GM21515 (cell line): Measurements from ENCODE around the gene MAP2K7.

Source experiments
- ATAC-seq: cut with Tn5 transposase; IDR thresholded peaks from one replicate; pipeline ENCODE4 v1.9.1; 2021; ENCODE audit not compliant: unreplicated experiment

MAP2K7 gene

GRCh38 chr19:7866399-7867091, 37.1 kb upstream of the MAP2K7 start:
- ATAC-seq: no peak

GRCh38 chr19:7867092-7867844, 36.4 kb upstream of the MAP2K7 start:
- ATAC-seq: no peak

GRCh38 chr19:7868326-7868670, 35.4 kb upstream of the MAP2K7 start:
- no peak for ATAC-seq

GRCh38 chr19:7868671-7869452, 34.8 kb upstream of the MAP2K7 start:
- ATAC-seq: peak; percentile 55

- peak; percentile 50 for ATAC-seq
Observed at GRCh38 chr19:7869453-7869909, 34.2 kb upstream of the MAP2K7 start.

- ATAC-seq: peak; percentile 2
Observed at GRCh38 chr19:7869910-7870511, 33.7 kb upstream of the MAP2K7 start.

GRCh38 chr19:7870571-7871436, 32.9 kb upstream of the MAP2K7 start:
- no peak for ATAC-seq

GRCh38 chr19:7871437-7872305, 32.0 kb upstream of the MAP2K7 start:
- ATAC-seq: no peak

GRCh38 chr19:7872306-7873204, 31.1 kb upstream of the MAP2K7 start:
- no peak for ATAC-seq

- no peak for ATAC-seq
Observed at GRCh38 chr19:7873304-7874075, 30.2 kb upstream of the MAP2K7 start.

GRCh38 chr19:7874076-7874896, 29.4 kb upstream of the MAP2K7 start, which contains the start of gene PRR36:
TSS of gene PRR36 (minus strand) at chr19:7874390. CDS start at chr19:7873689, 701 bp downstream.
- ATAC-seq: no peak

- no peak for ATAC-seq
Observed at GRCh38 chr19:7874897-7875273, 28.8 kb upstream of the MAP2K7 start.

GRCh38 chr19:7877249-7877836, 26.3 kb upstream of the MAP2K7 start:
- ATAC-seq: no peak

- ATAC-seq: no peak
Observed at GRCh38 chr19:7879111-7879807, 24.4 kb upstream of the MAP2K7 start.

GRCh38 chr19:7879836-7880235, 23.8 kb upstream of the MAP2K7 start:
- ATAC-seq: no peak

- no peak for ATAC-seq
Observed at GRCh38 chr19:7881910-7882309, 21.8 kb upstream of the MAP2K7 start.
